ENCODE results near the gene SLC16A8. TPM values are rescaled to one million over a fixed set of nuclear protein-coding genes. Genes with fewer than 3 reads are reported as not detected.

The SLC16A8 gene
- total RNA-seq, 1 donor: not detected

GRCh38 chr22:38043151-38044039 is 40.6 kb downstream of the SLC16A8 start:
- H4K20me1 ChIP-seq (ENCODE audit: insufficient read depth, low read length): no peaks in the 10 kb centered on the region
- H3K27me3 ChIP-seq (ENCODE audit: insufficient read depth, low read length): no peaks in the 10 kb centered on the region
- DNase-seq (ENCODE audit: insufficient read length, low spot score, missing footprints): peak; percentile 42
- no peaks in the 10 kb centered on the region for H3K9me3 ChIP-seq (ENCODE audit: low read depth, low read length)
- no peak overlapping the region for H3K4me3 ChIP-seq (ENCODE audit: insufficient read depth, low read length)
- H3K27ac ChIP-seq (ENCODE audit: low read depth, low read length): no peak overlapping the region
- no peak for TF ChIP-seq CTCF (IDR thresholded peaks at IDR 0.05; ENCODE audit: extremely low read depth, low read depth, low read length)
- no peaks in the 10 kb centered on the region for H3K36me3 ChIP-seq (ENCODE audit: insufficient read depth, low read length)
- no peaks in the 10 kb centered on the region for H3K4me1 ChIP-seq (ENCODE audit: insufficient read depth, low read length)
- H3K4me2 ChIP-seq (ENCODE audit: insufficient read depth, low read length): no peak overlapping the region
- no peak overlapping the region for H2AFZ ChIP-seq (ENCODE audit: low read length)
- H3K79me2 ChIP-seq (ENCODE audit: insufficient read depth, low read length): no peaks in the 10 kb centered on the region

GRCh38 chr22:38042488-38042790 is 41.5 kb downstream of the SLC16A8 start:
- no peaks in the 10 kb centered on the region for H3K79me2 ChIP-seq (ENCODE audit: insufficient read depth, low read length)
- no peaks in the 10 kb centered on the region for H3K27me3 ChIP-seq (ENCODE audit: insufficient read depth, low read length)
- no peak for TF ChIP-seq CTCF (IDR thresholded peaks at IDR 0.05; ENCODE audit: extremely low read depth, low read depth, low read length)
- no peak overlapping the region for H2AFZ ChIP-seq (ENCODE audit: low read length)
- no peak overlapping the region for H3K4me2 ChIP-seq (ENCODE audit: insufficient read depth, low read length)
- no peak overlapping the region for H3K4me3 ChIP-seq (ENCODE audit: insufficient read depth, low read length)
- DNase-seq (ENCODE audit: insufficient read length, low spot score, missing footprints): no peak
- H3K27ac ChIP-seq (ENCODE audit: low read depth, low read length): no peak overlapping the region
- no peaks in the 10 kb centered on the region for H4K20me1 ChIP-seq (ENCODE audit: insufficient read depth, low read length)
- H3K9me3 ChIP-seq (ENCODE audit: low read depth, low read length): no peaks in the 10 kb centered on the region
- H3K36me3 ChIP-seq (ENCODE audit: insufficient read depth, low read length): no peaks in the 10 kb centered on the region
- no peaks in the 10 kb centered on the region for H3K4me1 ChIP-seq (ENCODE audit: insufficient read depth, low read length)

- no peaks in the 10 kb centered on the region for H3K79me2 ChIP-seq (ENCODE audit: insufficient read depth, low read length)
- no peaks in the 10 kb centered on the region for H3K9me3 ChIP-seq (ENCODE audit: low read depth, low read length)
- no peak overlapping the region for H3K27ac ChIP-seq (ENCODE audit: low read depth, low read length)
- DNase-seq (ENCODE audit: insufficient read length, low spot score, missing footprints): peak; percentile 26
- H3K27me3 ChIP-seq (ENCODE audit: insufficient read depth, low read length): no peaks in the 10 kb centered on the region
- no peaks in the 10 kb centered on the region for H3K36me3 ChIP-seq (ENCODE audit: insufficient read depth, low read length)
- no peaks in the 10 kb centered on the region for H3K4me1 ChIP-seq (ENCODE audit: insufficient read depth, low read length)
- no peak overlapping the region for H3K4me2 ChIP-seq (ENCODE audit: insufficient read depth, low read length)
- no peaks in the 10 kb centered on the region for H4K20me1 ChIP-seq (ENCODE audit: insufficient read depth, low read length)
- H3K4me3 ChIP-seq (ENCODE audit: insufficient read depth, low read length): no peak overlapping the region
- TF ChIP-seq CTCF (IDR thresholded peaks at IDR 0.05; ENCODE audit: extremely low read depth, low read depth, low read length): no peak
- H2AFZ ChIP-seq (ENCODE audit: low read length): no peak overlapping the region
Observed at GRCh38 chr22:38041760-38042487, 42.1 kb downstream of the SLC16A8 start.

All from osteoblast (primary cell).